ENCODE results near the gene ZNF785. TPM values are rescaled to one million over a fixed set of nuclear protein-coding genes. Genes with fewer than 3 reads are reported as not detected.
A peak's percentile ranks its signal among the peaks of the same experiment; 100 is the strongest.

The ZNF785 gene
- total RNA-seq, 1 experiment from 2014 or later: 23.2 TPM

GRCh38 chr16:30619638-30620037 lies 34.1 kb upstream of the ZNF785 start:
- intact Hi-C loops (cut with micrococcal nuclease; ENCODE audit: unreplicated experiment): loop anchor here (10.0 kb wide), 2 partner anchors 65 to 575 kb away; no protein-coding TSS in a partner anchor
- ChIA-PET POLR2A (ENCODE audit: low non-redundant PET) (interaction anchor here (0.7 to 0.8 kb wide), 2 partner anchors 9 to 140 kb away, joined by 3 read pairs; partner anchors contain the start of gene ZNF689), CTCF (interaction anchor here (1.0 kb wide), 1 partner anchor 10 kb away, joined by 5 read pairs; no protein-coding TSS in a partner anchor)
- no peaks in the 10 kb centered on the region for H3K36me3 ChIP-seq (ENCODE audit: insufficient read depth, low read length, poor library complexity, severe bottlenecking)
- no peak for DNase-seq (ENCODE audit: low spot score)
- H3K27ac ChIP-seq (ENCODE audit: low read depth, low read length, poor library complexity, severe bottlenecking): no peak overlapping the region
- no peak overlapping the region for H3K4me3 ChIP-seq (ENCODE audit: low read depth, low read length, poor library complexity, severe bottlenecking)
- no peaks in the 10 kb centered on the region for H3K9me3 ChIP-seq (ENCODE audit: low read depth, low read length, poor library complexity, severe bottlenecking)
- TF ChIP-seq CTCF (conservative IDR thresholded peaks at IDR 0.05; ENCODE audit: low read depth, low read length): no peak
- TF ChIP-seq EZH2 (IDR thresholded peaks at IDR 0.05; ENCODE audit: borderline replicate concordance, low read depth, low read length, poor library complexity, severe bottlenecking): no peak
- H3K27me3 ChIP-seq (replicated peaks; ENCODE audit: insufficient read depth, low read depth, low read length, poor library complexity): no peaks in the 10 kb centered on the region
- no peaks in the 10 kb centered on the region for H3K4me1 ChIP-seq (ENCODE audit: insufficient read depth, low read length, poor library complexity, severe bottlenecking)
- BruUV-seq (replicated peaks): no TSS peak

GRCh38 chr16:30619202-30619601 lies 33.7 kb upstream of the ZNF785 start:
- intact Hi-C loops (cut with micrococcal nuclease; ENCODE audit: unreplicated experiment): no loop called here
- no peak overlapping the region for H3K4me3 ChIP-seq (ENCODE audit: low read depth, low read length, poor library complexity, severe bottlenecking)
- H3K4me1 ChIP-seq (ENCODE audit: insufficient read depth, low read length, poor library complexity, severe bottlenecking): no peaks in the 10 kb centered on the region
- H3K9me3 ChIP-seq (ENCODE audit: low read depth, low read length, poor library complexity, severe bottlenecking): no peaks in the 10 kb centered on the region
- DNase-seq (ENCODE audit: low spot score): no peak
- no peak overlapping the region for H3K27ac ChIP-seq (ENCODE audit: low read depth, low read length, poor library complexity, severe bottlenecking)
- H3K36me3 ChIP-seq (ENCODE audit: insufficient read depth, low read length, poor library complexity, severe bottlenecking): no peaks in the 10 kb centered on the region
- TF ChIP-seq CTCF (conservative IDR thresholded peaks at IDR 0.05; ENCODE audit: low read depth, low read length) (no peak), EZH2 (IDR thresholded peaks at IDR 0.05; ENCODE audit: borderline replicate concordance, low read depth, low read length, poor library complexity, severe bottlenecking) (no peak)
- POLR2A ChIA-PET (ENCODE audit: low non-redundant PET): interaction anchor here (0.6 to 0.8 kb wide), 2 partner anchors 9 to 220 kb away, joined by 3 read pairs; partner anchors contain the start of gene ZNF689
- CTCF ChIA-PET: no interaction called here
- no TSS peak for BruUV-seq (replicated peaks)
- H3K27me3 ChIP-seq (replicated peaks; ENCODE audit: insufficient read depth, low read depth, low read length, poor library complexity): no peaks in the 10 kb centered on the region

- intact Hi-C loops (cut with micrococcal nuclease; ENCODE audit: unreplicated experiment): loop anchor here (1.0 kb wide), 1 partner anchor 185 kb away; the partner anchor contains the start of gene DCTPP1
- DNase-seq (ENCODE audit: low spot score): peak; percentile 81
- no peak overlapping the region for H3K27ac ChIP-seq (ENCODE audit: low read depth, low read length, poor library complexity, severe bottlenecking)
Measured at GRCh38 chr16:30615358-30616091, 30.0 kb upstream of the ZNF785 start.

More at GRCh38 chr16:30615358-30616091, 30.0 kb upstream of the ZNF785 start:
- ChIA-PET POLR2A (ENCODE audit: low non-redundant PET) (interaction anchor here (0.6 kb wide), 1 partner anchor 83 kb away, joined by 3 read pairs; the partner anchor contains the start of gene SRCAP), CTCF (interaction anchor here (0.5 to 2.0 kb wide), 9 partner anchors 13 to 236 kb away, joined by 3 to 18 read pairs (median 3); partner anchors contain the start of gene DCTPP1)
- Histone ChIP-seq H3K4me3 (ENCODE audit: low read depth, low read length, poor library complexity, severe bottlenecking) (no peak overlapping the region), H3K9me3 (ENCODE audit: low read depth, low read length, poor library complexity, severe bottlenecking) (no peaks in the 10 kb centered on the region), H3K4me1 (ENCODE audit: insufficient read depth, low read length, poor library complexity, severe bottlenecking) (no peaks in the 10 kb centered on the region), H3K36me3 (ENCODE audit: insufficient read depth, low read length, poor library complexity, severe bottlenecking) (no peaks in the 10 kb centered on the region), H3K27me3 (replicated peaks; ENCODE audit: insufficient read depth, low read depth, low read length, poor library complexity) (no peaks in the 10 kb centered on the region)
- no peak for TF ChIP-seq EZH2 (IDR thresholded peaks at IDR 0.05; ENCODE audit: borderline replicate concordance, low read depth, low read length, poor library complexity, severe bottlenecking)
- peak; percentile 93 for TF ChIP-seq CTCF (conservative IDR thresholded peaks at IDR 0.05; ENCODE audit: low read depth, low read length)
- BruUV-seq (replicated peaks): no TSS peak
